Thyroid gland (tissue), 4 donors: Measurements from ENCODE around the gene SMIM11.
"Not testable (repeated sequence)": the region's sequence is repeated elsewhere in the genome, so short reads cannot be mapped to it uniquely, and the experiment has no call there.

Source experiments
- CTCF ChIP-seq, 6 experiments: fragments of 200-600 bp in 3 of 6; fragments of 450-650 bp in 3 of 6; sonication (generic) in 3 of 6; IDR thresholded peaks; one replicate each; pipeline ENCODE4 v1.5.1; 2016 to 2019; ENCODE audit warnings: antibody characterized with exemption in 6 of 6, mild to moderate bottlenecking in 2 of 6, inconsistent platforms in 1 of 6, moderate library complexity in 1 of 6
- POLR2A ChIP-seq, 2 donors: fragments of 450-650 bp; IDR thresholded peaks; one replicate each; pipeline ENCODE4 v1.6.1; 2017; ENCODE audit warnings: antibody characterized with exemption in 2 of 2, mild to moderate bottlenecking in 2 of 2, moderate library complexity in 1 of 2

GRCh38 chr21:34374940-34375618 is at the start of gene SMIM11:
- not testable (repeated sequence) for TF ChIP-seq POLR2A, CTCF (IDR thresholded peaks at IDR 0.05)
